DOHH2 (cell line): Measurements from ENCODE around the gene NAALADL2.

Experiments used
- H3F3A ChIP-seq: fragments of 200-600 bp; sonication (generic), shearing (Covaris generic); 2 replicates; pipeline ENCODE4 v1.6.0; 2016; ENCODE audit warnings: antibody characterized with exemption, mild to moderate bottlenecking; ENCODE audit not compliant: control insufficient read depth, insufficient read depth
- H3K27ac ChIP-seq: fragments of 200-600 bp; sonication (generic); 2 replicates; pipeline ENCODE4 v1.5.1; 2014; ENCODE audit warnings: low read depth, mild to moderate bottlenecking, low read length, moderate library complexity
- H3K27me3 ChIP-seq: fragments of 200-600 bp; sonication (generic); 2 replicates; pipeline ENCODE4 v1.6.1; 2014; ENCODE audit warnings: mild to moderate bottlenecking, low read length, mixed read lengths; ENCODE audit not compliant: control insufficient read depth
- H3K36me3 ChIP-seq: fragments of 200-600 bp; sonication (generic); 2 replicates; pipeline ENCODE4 v1.6.1; 2014; ENCODE audit warnings: mild to moderate bottlenecking, low read length, moderate library complexity, mixed read lengths; ENCODE audit not compliant: control insufficient read depth
- H3K4me1 ChIP-seq: fragments of 200-600 bp; sonication (generic); 2 replicates; pipeline ENCODE4 v1.6.1; 2014; ENCODE audit warnings: mild to moderate bottlenecking, low read length, mixed read lengths; ENCODE audit not compliant: control insufficient read depth
- H3K4me2 ChIP-seq: fragments of 200-600 bp; sonication (generic); 2 replicates; pipeline ENCODE4 v1.6.0; 2014; ENCODE audit warnings: mild to moderate bottlenecking, low read length, moderate library complexity
- H3K4me3 ChIP-seq: fragments of 200-600 bp; sonication (generic); 2 replicates; pipeline ENCODE4 v1.5.1; 2014; ENCODE audit warnings: mild to moderate bottlenecking, low read length, mixed read lengths
- H3K79me2 ChIP-seq: fragments of 200-600 bp; sonication (generic); 2 replicates; pipeline ENCODE4 v1.6.1; 2014; ENCODE audit warnings: mild to moderate bottlenecking, low read length, mixed read lengths; ENCODE audit not compliant: control insufficient read depth
- H3K9me2 ChIP-seq: fragments of 200-600 bp; sonication (generic); replicated peaks from 2 replicates; pipeline ENCODE4 v1.6.1; 2014; ENCODE audit warnings: mild to moderate bottlenecking, low read length, mixed read lengths; ENCODE audit not compliant: control insufficient read depth
- H3K9me3 ChIP-seq: fragments of 200-600 bp; sonication (generic); 2 replicates; pipeline ENCODE4 v1.6.1; 2014; ENCODE audit warnings: antibody characterized with exemption, low read length, mixed read lengths; ENCODE audit not compliant: control insufficient read depth, insufficient read depth
- H4K20me1 ChIP-seq: fragments of 200-600 bp; sonication (generic); 2 replicates; pipeline ENCODE4 v1.6.0; 2014; ENCODE audit warnings: low read depth, mild to moderate bottlenecking, antibody characterized with exemption, low read length, moderate library complexity; ENCODE audit not compliant: control insufficient read depth, insufficient read depth
- CTCF ChIP-seq: fragments of 200-600 bp; sonication (generic); IDR thresholded peaks from one replicate; pipeline ENCODE4 v1.5.1; 2014; ENCODE audit warnings: antibody characterized with exemption, mild to moderate bottlenecking, low read depth, low read length; ENCODE audit not compliant: poor library complexity, severe bottlenecking
- EZH2phosphoT487 ChIP-seq: fragments of 200-600 bp; sonication (generic); IDR thresholded peaks from 2 replicates; pipeline ENCODE4 v1.6.1; 2017; ENCODE audit warnings: borderline replicate concordance, mild to moderate bottlenecking, antibody characterized with exemption, low read length, moderate library complexity, mixed read lengths

Gene NAALADL2

GRCh38 chr3:175410251-175410650 is 551.1 kb downstream of the NAALADL2 start:
- Histone ChIP-seq H3K27ac (no peak overlapping the region), H4K20me1 (no peaks in the 10 kb centered on the region)

DNA sequence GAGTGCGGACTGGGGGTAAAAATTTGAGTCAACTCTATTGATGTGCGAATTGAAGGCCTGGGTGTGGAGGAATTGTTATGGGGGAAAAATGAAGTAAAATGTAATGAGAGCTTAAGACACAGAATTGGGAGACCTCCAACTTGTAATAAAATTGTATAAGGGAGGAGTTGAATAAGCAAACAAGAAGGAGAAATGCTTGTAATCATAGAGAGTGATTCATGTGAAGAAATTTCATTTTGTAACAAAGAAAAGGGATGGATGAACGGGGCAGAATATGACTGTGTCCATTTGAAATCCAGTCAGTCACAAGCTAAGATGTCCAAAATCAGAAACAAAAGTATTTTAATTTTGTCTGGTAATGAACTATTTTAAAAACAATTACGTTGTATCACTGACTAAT is 552.3 kb downstream of the NAALADL2 start:
- Histone ChIP-seq H3K9me3 (no peaks in the 10 kb centered on the region), H3K79me2 (no peaks in the 10 kb centered on the region), H4K20me1 (no peaks in the 10 kb centered on the region), H3K9me2 (no peaks in the 10 kb centered on the region), H3K27ac (no peak overlapping the region), H3K4me2 (no peak overlapping the region), H3F3A (no peaks in the 10 kb centered on the region), H3K36me3 (no peaks in the 10 kb centered on the region), H3K4me3 (no peak overlapping the region), H3K27me3 (no peaks in the 10 kb centered on the region), H3K4me1 (no peaks in the 10 kb centered on the region)
- no peak for TF ChIP-seq CTCF
- no peak for TF ChIP-seq EZH2phosphoT487

More at GRCh38 chr3:175410251-175410650, 551.1 kb downstream of the NAALADL2 start:
- H3K79me2 ChIP-seq = no peaks in the 10 kb centered on the region
- no peaks in the 10 kb centered on the region for H3K9me3 ChIP-seq
- no peak for TF ChIP-seq EZH2phosphoT487
- TF ChIP-seq CTCF = no peak
- no peaks in the 10 kb centered on the region for H3K27me3 ChIP-seq
- no peak overlapping the region for H3K4me2 ChIP-seq
- H3K4me1 ChIP-seq = no peaks in the 10 kb centered on the region
- no peak overlapping the region for H3K4me3 ChIP-seq
- H3K36me3 ChIP-seq = no peaks in the 10 kb centered on the region
- no peaks in the 10 kb centered on the region for H3F3A ChIP-seq
- H3K9me2 ChIP-seq = no peaks in the 10 kb centered on the region

GRCh38 chr3:175411946-175412345 is 552.8 kb downstream of the NAALADL2 start:
- no peaks in the 10 kb centered on the region for H3K9me2 ChIP-seq
- H3F3A ChIP-seq = no peaks in the 10 kb centered on the region
- no peak overlapping the region for H3K27ac ChIP-seq
- no peaks in the 10 kb centered on the region for H3K9me3 ChIP-seq
- H3K4me3 ChIP-seq = no peak overlapping the region
- no peaks in the 10 kb centered on the region for H3K79me2 ChIP-seq
- H3K4me1 ChIP-seq = no peaks in the 10 kb centered on the region
- no peak overlapping the region for H3K4me2 ChIP-seq
- no peaks in the 10 kb centered on the region for H3K27me3 ChIP-seq
- no peaks in the 10 kb centered on the region for H4K20me1 ChIP-seq
- no peak for TF ChIP-seq CTCF
- TF ChIP-seq EZH2phosphoT487 = no peak
- no peaks in the 10 kb centered on the region for H3K36me3 ChIP-seq

- Histone ChIP-seq H3K4me1 (no peaks in the 10 kb centered on the region), H3K9me2 (no peaks in the 10 kb centered on the region), H3K4me2 (no peak overlapping the region), H3K79me2 (no peaks in the 10 kb centered on the region), H3K27me3 (no peaks in the 10 kb centered on the region), H3K9me3 (no peaks in the 10 kb centered on the region), H3F3A (no peaks in the 10 kb centered on the region), H3K4me3 (no peak overlapping the region), H3K27ac (no peak overlapping the region), H3K36me3 (no peaks in the 10 kb centered on the region), H4K20me1 (no peaks in the 10 kb centered on the region)
- no peak for TF ChIP-seq EZH2phosphoT487
- no peak for TF ChIP-seq CTCF
These were observed 554.8 kb downstream of the NAALADL2 start for GRCh38 chr3:175413926-175414325.
